ENCODE data around the gene ENHO.

DNA sequence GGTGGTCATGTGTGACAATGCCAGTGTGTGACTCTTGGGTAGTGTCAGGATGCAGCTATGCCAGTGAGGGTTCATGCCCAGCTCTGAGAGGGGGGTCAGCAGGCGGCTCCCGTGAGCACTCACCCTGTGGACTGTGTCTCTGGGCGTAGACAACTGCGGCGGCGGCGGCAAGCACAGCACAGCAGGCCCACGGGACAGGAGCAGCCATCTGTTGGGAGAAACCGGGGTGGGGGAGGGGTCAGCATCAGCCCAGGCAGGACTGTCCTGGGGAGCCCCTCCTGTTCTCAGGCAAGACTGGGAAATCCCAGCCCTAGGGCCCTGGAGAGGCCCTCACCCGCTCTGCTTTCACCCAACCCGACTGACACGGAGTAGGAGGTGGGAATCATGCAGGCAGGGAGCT lies 46.0 kb upstream of the ENHO start:
- no peak for TF ChIP-seq TAF1 (IDR thresholded peaks at IDR 0.05; ENCODE audit: borderline replicate concordance, insufficient read depth, low read length)
- TF ChIP-seq POLR2AphosphoS5 (IDR thresholded peaks at IDR 0.05; ENCODE audit: low read depth, low read length): no peak

Data from PFSK-1 (cell line).